Caco-2 (cell line): ENCODE results near the gene SKA1. TPM values are rescaled to one million over a fixed set of nuclear protein-coding genes. Genes with fewer than 3 reads are reported as not detected.
A peak's percentile ranks its signal among the peaks of the same experiment; 100 is the strongest.

ENCODE experiments used
- BruUV-seq: library from RNA; stranded (reverse); fragments of 400-500 nt; replicated peaks from 2 replicates; lab custom pipeline; 2021; lab: Mats Ljungman, UMichigan
- CTCF ChIA-PET: fragments of 300-600 bp; sonication (Branson Sonifier 250); formaldehyde crosslinking; loops from one replicate; lab custom pipeline; 2022; ENCODE audit warnings: antibody characterized with exemption; lab: Charles Lee
- POLR2A ChIA-PET: fragments of 300-600 bp; sonication (Branson Sonifier 250); formaldehyde crosslinking; loops from one replicate; lab custom pipeline; 2022; ENCODE audit warnings: antibody characterized with exemption; lab: Charles Lee
- DNase-seq, 2 experiments: peaks; one replicate each; pipeline versions ENCODE4 v3.0.0 to v3.0.0-alpha.2; 2020 to 2022
- H3K27me3 ChIP-seq: replicated peaks from 2 replicates; pipeline ENCODE4 v1.6.0; 2011; ENCODE audit warnings: low read length; ENCODE audit not compliant: control insufficient read depth, insufficient read depth
- H3K36me3 ChIP-seq: 2 replicates; pipeline ENCODE4 v1.5.1; 2011; ENCODE audit warnings: low read length; ENCODE audit not compliant: control insufficient read depth, insufficient read depth
- H3K4me1 ChIP-seq: fragments of 250-450 bp; sonication (Bioruptor Pico); 2 replicates; pipeline ENCODE4 v1.5.1; 2020; ENCODE audit warnings: mild to moderate bottlenecking
- H3K4me3 ChIP-seq: 2 replicates; pipeline ENCODE4 v1.5.1; 2011; ENCODE audit warnings: low read depth, mild to moderate bottlenecking, control low read depth, low read length
- H3K9me3 ChIP-seq: fragments of 250-450 bp; sonication (Bioruptor Pico); 2 replicates; pipeline ENCODE4 v1.5.1; 2020; ENCODE audit warnings: mild to moderate bottlenecking, moderate library complexity
- H3K27ac Mint-ChIP-seq: one replicate; pipeline ENCODE4 v1.8.0; 2022; ENCODE audit warnings: mixed read lengths; ENCODE audit not compliant: unreplicated experiment
- H3K27me3 Mint-ChIP-seq: one replicate; pipeline ENCODE4 v1.8.0; 2022; ENCODE audit warnings: mixed read lengths; ENCODE audit not compliant: insufficient read depth, unreplicated experiment
- H3K36me3 Mint-ChIP-seq: one replicate; pipeline ENCODE4 v1.8.0; 2022; ENCODE audit warnings: mild to moderate bottlenecking, mixed read lengths; ENCODE audit not compliant: insufficient read depth, unreplicated experiment
- H3K4me1 Mint-ChIP-seq: one replicate; pipeline ENCODE4 v1.8.0; 2022; ENCODE audit warnings: low read depth, mixed read lengths; ENCODE audit not compliant: unreplicated experiment
- H3K4me3 Mint-ChIP-seq: one replicate; pipeline ENCODE4 v1.8.0; 2022; ENCODE audit warnings: mild to moderate bottlenecking, moderate library complexity, mixed read lengths; ENCODE audit not compliant: unreplicated experiment
- H3K9me3 Mint-ChIP-seq: one replicate; pipeline ENCODE4 v1.8.0; 2022; ENCODE audit warnings: mixed read lengths; ENCODE audit not compliant: unreplicated experiment
- intact Hi-C: fragments of 100-400 bp; cut with micrococcal nuclease; formaldehyde crosslinking; loops from one replicate; pipeline ENCODE4 v1.10.0; 2022; ENCODE audit not compliant: unreplicated experiment
- total RNA-seq: library from RNA; stranded (reverse); gene quantifications from 2 replicates; pipeline ENCODE4 v1.2.3, GENCODE V29; 2022
- TF ChIP-seq, protein P1 (sequence below), 2 experiments: fragments of 200-600 bp in 1 of 2; IDR thresholded peaks; 1 replicate in 1 of 2; 2 replicates in 1 of 2; pipeline versions ENCODE4 v1.5.1 to v1.8.0; 2011 to 2022; ENCODE audit warnings: antibody characterized with exemption in 1 of 2, control low read depth in 1 of 2, inconsistent platforms in 1 of 2, low read depth in 1 of 2, low read length in 1 of 2, mild to moderate bottlenecking in 1 of 2, moderate library complexity in 1 of 2; ENCODE audit not compliant: insufficient read depth in 1 of 2, severe bottlenecking in 1 of 2, unreplicated experiment in 1 of 2

SKA1 gene
- total RNA-seq, 1 experiment from 2014 or later: 32.4 TPM

DNA sequence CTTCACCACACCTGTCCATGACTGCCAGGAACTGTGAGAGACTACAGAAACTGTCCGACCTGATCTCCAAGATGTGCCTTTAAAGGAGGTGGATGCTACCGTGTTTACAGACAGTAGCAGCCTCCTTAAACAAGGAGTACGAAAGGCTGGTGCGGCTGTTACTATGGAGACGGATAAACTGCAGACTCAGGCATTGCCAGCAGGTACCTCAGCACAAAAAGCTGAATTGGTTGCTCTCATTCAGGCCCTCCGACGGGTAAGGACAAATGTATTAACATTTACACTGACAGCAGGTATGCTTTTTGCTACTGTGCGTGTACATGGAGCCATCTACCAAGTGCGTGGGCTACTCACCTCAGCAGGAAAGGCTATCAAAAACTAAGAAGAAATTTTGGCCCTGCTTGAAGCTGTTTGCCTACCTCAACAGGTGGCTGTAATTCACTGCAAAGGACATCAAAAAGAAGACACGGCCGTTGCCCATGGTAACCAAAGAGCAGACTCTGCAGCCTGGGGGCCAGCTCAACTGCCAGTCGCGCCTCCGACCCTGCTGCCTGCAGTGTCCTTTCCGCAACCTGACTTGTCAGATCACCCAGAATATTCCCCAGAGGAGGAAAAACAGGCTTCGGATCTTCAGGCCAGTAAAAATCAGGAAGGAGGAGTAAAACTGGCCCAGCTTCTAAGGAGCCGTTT is 30.9 kb downstream of the SKA1 start:
- Histone ChIP-seq H3K9me3 (no peaks in the 10 kb centered on the region), H3K36me3 (no peaks in the 10 kb centered on the region), H3K4me3 (no peak overlapping the region), H3K27me3 (no peaks in the 10 kb centered on the region), H3K4me1 (peaks cover 21% of the 10 kb centered on the region)
- TF ChIP-seq, protein P1, sequence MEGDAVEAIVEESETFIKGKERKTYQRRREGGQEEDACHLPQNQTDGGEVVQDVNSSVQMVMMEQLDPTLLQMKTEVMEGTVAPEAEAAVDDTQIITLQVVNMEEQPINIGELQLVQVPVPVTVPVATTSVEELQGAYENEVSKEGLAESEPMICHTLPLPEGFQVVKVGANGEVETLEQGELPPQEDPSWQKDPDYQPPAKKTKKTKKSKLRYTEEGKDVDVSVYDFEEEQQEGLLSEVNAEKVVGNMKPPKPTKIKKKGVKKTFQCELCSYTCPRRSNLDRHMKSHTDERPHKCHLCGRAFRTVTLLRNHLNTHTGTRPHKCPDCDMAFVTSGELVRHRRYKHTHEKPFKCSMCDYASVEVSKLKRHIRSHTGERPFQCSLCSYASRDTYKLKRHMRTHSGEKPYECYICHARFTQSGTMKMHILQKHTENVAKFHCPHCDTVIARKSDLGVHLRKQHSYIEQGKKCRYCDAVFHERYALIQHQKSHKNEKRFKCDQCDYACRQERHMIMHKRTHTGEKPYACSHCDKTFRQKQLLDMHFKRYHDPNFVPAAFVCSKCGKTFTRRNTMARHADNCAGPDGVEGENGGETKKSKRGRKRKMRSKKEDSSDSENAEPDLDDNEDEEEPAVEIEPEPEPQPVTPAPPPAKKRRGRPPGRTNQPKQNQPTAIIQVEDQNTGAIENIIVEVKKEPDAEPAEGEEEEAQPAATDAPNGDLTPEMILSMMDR (IDR thresholded peaks at IDR 0.05; ENCODE audit: insufficient read depth in 1 of 2, low read depth in 1 of 2, low read length in 1 of 2, severe bottlenecking in 1 of 2, unreplicated experiment in 1 of 2): no peak
- intact Hi-C loops: no loop called here
- ChIA-PET POLR2A (no interaction called here), CTCF (interaction anchor here (0.6 kb wide), 1 partner anchor 22 kb away, joined by 4 read pairs; no protein-coding TSS in a partner anchor)
- Mint-ChIP-seq H3K27ac (peak overlapping the region; percentile 94), H3K4me3 (no peak overlapping the region), H3K4me1 (peaks cover 24% of the 10 kb centered on the region), H3K27me3 (no peaks in the 10 kb centered on the region), H3K36me3 (peaks cover 21% of the 10 kb centered on the region), H3K9me3 (no peaks in the 10 kb centered on the region)
- no peak for DNase-seq
- no TSS peak for BruUV-seq

- Histone ChIP-seq H3K27me3 (no peaks in the 10 kb centered on the region), H3K9me3 (no peaks in the 10 kb centered on the region), H3K4me1 (peaks cover 10% of the 10 kb centered on the region), H3K4me3 (no peak overlapping the region), H3K36me3 (no peaks in the 10 kb centered on the region)
- ChIA-PET CTCF (no interaction called here), POLR2A (no interaction called here)
- DNase-seq: no peak
- no peak overlapping the region for H3K4me3 Mint-ChIP-seq
- H3K36me3 Mint-ChIP-seq: peaks cover 13% of the 10 kb centered on the region
- H3K4me1 Mint-ChIP-seq: peaks cover 8% of the 10 kb centered on the region
- no peaks in the 10 kb centered on the region for H3K9me3 Mint-ChIP-seq
- TF ChIP-seq, protein P1 (IDR thresholded peaks at IDR 0.05; ENCODE audit: insufficient read depth in 1 of 2, low read depth in 1 of 2, low read length in 1 of 2, severe bottlenecking in 1 of 2, unreplicated experiment in 1 of 2): no peak
- H3K27ac Mint-ChIP-seq: no peak overlapping the region
- no peaks in the 10 kb centered on the region for H3K27me3 Mint-ChIP-seq
- intact Hi-C loops: no loop called here
- no TSS peak for BruUV-seq
These were observed 34.4 kb downstream of the SKA1 start for GRCh38 chr18:50409236-50409635.

- peaks cover 8% of the 10 kb centered on the region for H3K4me1 ChIP-seq
- intact Hi-C loops: no loop called here
- Mint-ChIP-seq H3K4me3 (no peak overlapping the region), H3K9me3 (no peaks in the 10 kb centered on the region), H3K27me3 (no peaks in the 10 kb centered on the region), H3K4me1 (peaks cover under 1% of the 10 kb centered on the region), H3K27ac (no peak overlapping the region), H3K36me3 (peaks cover 8% of the 10 kb centered on the region)
- no peak overlapping the region for H3K4me3 ChIP-seq
- CTCF ChIA-PET: no interaction called here
- TF ChIP-seq, protein P1 (IDR thresholded peaks at IDR 0.05; ENCODE audit: insufficient read depth in 1 of 2, low read depth in 1 of 2, low read length in 1 of 2, severe bottlenecking in 1 of 2, unreplicated experiment in 1 of 2): no peak
- POLR2A ChIA-PET: no interaction called here
- H3K9me3 ChIP-seq: no peaks in the 10 kb centered on the region
- no peak for DNase-seq
- H3K27me3 ChIP-seq: no peaks in the 10 kb centered on the region
- BruUV-seq: no TSS peak
- no peaks in the 10 kb centered on the region for H3K36me3 ChIP-seq
These were observed 35.2 kb downstream of the SKA1 start for GRCh38 chr18:50410008-50410407.
